Peyer's patch (tissue), 4 donors: ENCODE data around the gene SLC26A11. TPM values are rescaled to one million over a fixed set of nuclear protein-coding genes. Genes with fewer than 3 reads are reported as not detected.
"Not testable (repeated sequence)": the region's sequence is repeated elsewhere in the genome, so short reads cannot be mapped to it uniquely, and the experiment has no call there.

Experiments used
- DNase-seq, 3 donors: peaks; one replicate each; pipeline ENCODE4 v3.0.0-alpha.2; 2017 to 2019
- H3K27ac ChIP-seq, 4 donors: fragments of 200-600 bp; sonication (generic); one replicate each; pipeline ENCODE4 v1.5.1; 2016 to 2019
- H3K27me3 ChIP-seq, 2 donors: fragments of 200-600 bp; sonication (generic); one replicate each; pipeline ENCODE4 v1.5.1; 2019
- H3K36me3 ChIP-seq, 3 donors: fragments of 200-600 bp; sonication (generic); one replicate each; pipeline ENCODE4 v1.5.1; 2016 to 2019
- H3K4me1 ChIP-seq, 4 donors: fragments of 200-600 bp; sonication (generic); one replicate each; pipeline ENCODE4 v1.5.1; 2016 to 2019
- H3K4me3 ChIP-seq, 4 donors: fragments of 200-600 bp; sonication (generic); 1 replicate in 3 of 4; 2 replicates in 1 of 4; pipeline ENCODE4 v1.5.1; 2016 to 2019; ENCODE audit warnings: mild to moderate bottlenecking in 1 of 4
- H3K9me3 ChIP-seq, 4 donors: fragments of 200-600 bp; sonication (generic); one replicate each; pipeline ENCODE4 v1.5.1; 2016 to 2019; ENCODE audit warnings: mild to moderate bottlenecking in 1 of 4
- CTCF ChIP-seq, 6 experiments: fragments of 450-650 bp in 4 of 6; fragments of 200-600 bp in 2 of 6; sonication (generic) in 1 of 6; IDR thresholded peaks; one replicate each; pipeline ENCODE4 v1.5.1; 2017 to 2019; ENCODE audit warnings: antibody characterized with exemption in 6 of 6, mild to moderate bottlenecking in 3 of 6, moderate library complexity in 1 of 6
- POLR2A ChIP-seq, 2 donors: fragments of 450-650 bp; IDR thresholded peaks; one replicate each; pipeline ENCODE4 v1.5.1; 2017; ENCODE audit warnings: antibody characterized with exemption in 2 of 2, mild to moderate bottlenecking in 2 of 2, moderate library complexity in 2 of 2
- total RNA-seq, 4 donors: library from RNA; depleted of rRNA; stranded (reverse); fragments of >200 nt; gene quantifications; one replicate each; pipeline ENCODE4 v1.1.0, GENCODE V29; 2016

SLC26A11 gene
- total RNA-seq, 4 donors from 2014 or later = 28.1 to 42.9 (median 33.1) TPM

DNA sequence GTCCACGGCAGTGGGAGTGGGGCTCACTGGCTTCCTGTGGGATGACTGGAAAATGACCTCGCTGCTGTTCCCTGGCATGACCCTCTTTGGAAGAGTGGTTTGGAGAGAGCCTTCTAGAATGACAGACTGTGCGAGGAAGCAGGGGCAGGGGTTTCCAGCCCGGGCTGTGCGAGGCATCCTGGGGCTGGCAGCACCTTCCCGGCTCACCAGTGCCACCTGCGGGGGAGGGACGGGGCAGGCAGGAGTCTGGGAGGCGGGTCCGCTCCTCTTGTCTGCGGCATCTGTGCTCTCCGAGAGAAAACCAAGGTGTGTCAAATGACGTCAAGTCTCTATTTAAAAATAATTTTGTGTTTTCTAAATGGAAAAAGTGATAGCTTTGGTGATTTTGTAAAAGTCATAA lies 32.6 kb downstream of the SLC26A11 start:
- H3K27me3 ChIP-seq = no peaks in the 10 kb centered on the region
- H3K27ac ChIP-seq = no peak overlapping the region
- peak; percentile 76 to 88 (median 82) for DNase-seq
- peaks cover 0 to 13% (median 0%) of the 10 kb centered on the region in 3 donors for H3K36me3 ChIP-seq
- H3K9me3 ChIP-seq = no peaks in the 10 kb centered on the region
- TF ChIP-seq POLR2A (IDR thresholded peaks at IDR 0.05) (no peak), CTCF (IDR thresholded peaks at IDR 0.05) (peak; percentile 24 to 75 (median 71))
- peaks cover 0 to 16% (median 2%) of the 10 kb centered on the region in 4 donors for H3K4me1 ChIP-seq
- H3K4me3 ChIP-seq = no peak overlapping the region

DNA sequence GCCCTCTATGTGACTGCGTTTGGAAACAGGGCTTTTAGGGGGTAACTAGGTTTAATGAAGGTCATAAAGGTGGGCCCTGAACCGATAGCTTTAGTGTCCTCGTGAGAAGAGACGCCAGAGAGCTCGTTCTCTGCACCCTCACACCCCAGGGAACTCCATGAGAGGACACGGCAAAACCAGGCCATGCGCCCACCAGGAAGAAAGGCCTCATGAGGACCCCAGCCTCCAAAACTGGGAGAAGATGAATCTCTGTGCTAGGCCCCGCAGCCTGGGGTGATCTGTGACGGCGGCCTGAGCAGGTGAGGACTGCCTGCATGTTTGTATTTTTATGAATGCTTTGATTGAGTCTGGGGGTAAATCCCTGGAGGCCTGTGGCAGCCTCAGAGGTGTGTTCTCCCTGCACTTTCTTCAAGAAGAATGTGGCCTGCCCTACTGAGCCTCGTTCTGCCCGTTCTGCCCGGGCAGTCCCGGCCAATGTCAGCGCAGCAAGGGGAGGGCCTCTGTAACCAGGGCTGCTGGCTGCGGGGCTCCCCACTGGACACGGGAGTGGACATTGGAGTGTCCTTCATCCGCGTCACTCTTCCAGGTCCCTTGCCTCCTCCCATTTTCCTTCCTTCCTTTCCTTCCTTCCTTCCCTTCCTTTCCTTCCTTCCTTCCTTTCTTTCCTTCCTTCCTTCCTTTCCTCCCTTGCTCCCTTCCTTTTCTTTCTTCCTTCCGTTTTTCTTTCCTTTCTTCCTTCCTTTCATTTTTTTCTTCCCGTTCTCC lies 33.6 kb downstream of the SLC26A11 start:
- no peak for TF ChIP-seq CTCF (IDR thresholded peaks at IDR 0.05)
- TF ChIP-seq POLR2A (IDR thresholded peaks at IDR 0.05) = no peak
- no peak overlapping the region for H3K27ac ChIP-seq
- H3K4me1 ChIP-seq = peaks cover 0 to 16% (median 2%) of the 10 kb centered on the region in 4 donors
- DNase-seq = no peak
- H3K27me3 ChIP-seq = no peaks in the 10 kb centered on the region
- no peaks in the 10 kb centered on the region for H3K9me3 ChIP-seq
- H3K4me3 ChIP-seq = no peak overlapping the region
- H3K36me3 ChIP-seq = peaks cover 0 to 8% (median 0%) of the 10 kb centered on the region in 3 donors

GRCh38 chr17:80254396-80255251 lies 34.4 kb downstream of the SLC26A11 start:
- peak in 2 of 3 donors; percentile 50 to 70 for DNase-seq
- Histone ChIP-seq H3K36me3 (peaks cover 0 to 8% (median 0%) of the 10 kb centered on the region in 3 donors), H3K27me3 (no peaks in the 10 kb centered on the region), H3K9me3 (no peaks in the 10 kb centered on the region), H3K4me3 (no peak overlapping the region), H3K27ac (peak overlapping the region in 3 of 4 donors; percentile 46 to 77 (median 50)), H3K4me1 (peaks cover 0 to 16% (median 2%) of the 10 kb centered on the region in 4 donors)
- TF ChIP-seq CTCF (IDR thresholded peaks at IDR 0.05) (no peak), POLR2A (IDR thresholded peaks at IDR 0.05) (no peak)

- H3K27ac ChIP-seq = no peak overlapping the region
- H3K36me3 ChIP-seq = peaks cover 0 to 5% (median 0%) of the 10 kb centered on the region in 3 donors
- H3K4me1 ChIP-seq = peaks cover 0 to 16% (median 2%) of the 10 kb centered on the region in 4 donors
- H3K9me3 ChIP-seq = no peaks in the 10 kb centered on the region
- DNase-seq = no peak
- TF ChIP-seq POLR2A (IDR thresholded peaks at IDR 0.05) = no peak
- no peak for TF ChIP-seq CTCF (IDR thresholded peaks at IDR 0.05)
- H3K4me3 ChIP-seq = no peak overlapping the region
- no peaks in the 10 kb centered on the region for H3K27me3 ChIP-seq
Measured at GRCh38 chr17:80256034-80256350, 35.8 kb downstream of the SLC26A11 start.

DNA sequence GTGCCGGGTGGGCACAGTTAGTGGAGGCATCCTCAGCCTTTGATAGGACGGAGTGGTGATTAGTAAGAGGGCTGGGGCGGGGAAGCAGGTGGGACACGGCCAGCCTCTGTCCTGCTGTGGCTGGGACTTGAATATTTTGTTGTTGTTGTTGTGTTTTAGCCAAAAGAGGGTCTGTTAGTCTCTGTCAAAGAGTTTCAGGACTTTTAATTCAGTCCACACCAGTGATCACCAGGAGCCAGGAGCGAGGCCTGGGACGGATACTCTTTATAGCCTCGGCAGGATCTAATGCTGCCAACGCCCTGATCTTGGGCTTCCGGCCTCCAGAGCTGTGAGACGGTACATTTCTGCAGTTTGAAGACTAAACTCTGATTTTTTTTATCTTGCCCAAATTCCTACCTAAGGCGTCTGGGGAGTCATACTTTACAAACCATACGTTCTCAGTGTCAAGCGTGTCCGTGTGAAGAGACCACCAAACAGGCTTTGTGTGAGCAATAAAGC lies 37.5 kb downstream of the SLC26A11 start:
- Histone ChIP-seq H3K27me3 (no peaks in the 10 kb centered on the region), H3K9me3 (no peaks in the 10 kb centered on the region), H3K27ac (peak overlapping the region in 2 of 4 donors; percentile 27 to 45), H3K36me3 (no peaks in the 10 kb centered on the region), H3K4me1 (peaks cover 0 to 29% (median 8%) of the 10 kb centered on the region in 4 donors), H3K4me3 (no peak overlapping the region)
- peak in 1 of 3 donors; percentile 59 for DNase-seq
- no peak for TF ChIP-seq CTCF (IDR thresholded peaks at IDR 0.05)
- TF ChIP-seq POLR2A (IDR thresholded peaks at IDR 0.05) = no peak

- H3K36me3 ChIP-seq, DNase-seq, H3K27me3 ChIP-seq, H3K9me3 ChIP-seq, H3K4me3 ChIP-seq: not testable (repeated sequence)
- Histone ChIP-seq H3K4me1 (peaks cover 0 to 35% (median 14%) of the 10 kb centered on the region in 4 donors), H3K27ac (peak overlapping the region in 1 of 4 donors; percentile 45)
Measured at GRCh38 chr17:80258296-80258695, 38.1 kb downstream of the SLC26A11 start.
